Neural crest cell (in vitro differentiated cells): ENCODE measurements around the gene ATF6. TPM values are rescaled to one million over a fixed set of nuclear protein-coding genes. Genes with fewer than 3 reads are reported as not detected.
A peak's percentile ranks its signal among the peaks of the same experiment; 100 is the strongest.

ENCODE experiments used
- DNase-seq: peaks from one replicate; pipeline ENCODE4 v3.0.0; 2021; ENCODE audit warnings: low read depth, mixed read lengths, low spot score
- H3K27ac Mint-ChIP-seq: one replicate; pipeline ENCODE4 v1.8.0; 2021; ENCODE audit warnings: mild to moderate bottlenecking, mixed read lengths; ENCODE audit not compliant: unreplicated experiment
- H3K27me3 Mint-ChIP-seq: 2 replicates; pipeline ENCODE4 v1.8.0; 2021; ENCODE audit warnings: low read depth, mild to moderate bottlenecking, mixed read lengths
- H3K36me3 Mint-ChIP-seq: 2 replicates; pipeline ENCODE4 v1.8.0; 2021; ENCODE audit warnings: low read depth, mild to moderate bottlenecking, mixed read lengths
- H3K4me1 Mint-ChIP-seq: 2 replicates; pipeline ENCODE4 v1.8.0; 2021; ENCODE audit warnings: mixed read lengths
- H3K4me3 Mint-ChIP-seq: one replicate; pipeline ENCODE4 v1.8.0; 2021; ENCODE audit warnings: mild to moderate bottlenecking, mixed read lengths
- H3K9me3 Mint-ChIP-seq: 2 replicates; pipeline ENCODE4 v1.8.0; 2021; ENCODE audit warnings: mixed read lengths
- CTCF ChIP-seq: fragments of 200-600 bp; sonication (generic); conservative IDR thresholded peaks from 2 replicates; pipeline ENCODE4 v1.5.0; 2021; ENCODE audit warnings: antibody characterized with exemption, mild to moderate bottlenecking
- total RNA-seq: library from RNA; stranded (reverse); gene quantifications from 2 replicates; pipeline ENCODE4 v1.2.1, GENCODE V29; 2021

ATF6 gene
- total RNA-seq, 1 donor from 2014 or later: 17.8 TPM

GRCh38 chr1:161954050-161954449, 187.9 kb downstream of the ATF6 start:
- no peak overlapping the region for H3K4me3 Mint-ChIP-seq
- H3K27me3 Mint-ChIP-seq: no peaks in the 10 kb centered on the region
- H3K36me3 Mint-ChIP-seq: peaks cover 3% of the 10 kb centered on the region
- no peak for DNase-seq
- no peaks in the 10 kb centered on the region for H3K9me3 Mint-ChIP-seq
- H3K27ac Mint-ChIP-seq: peak overlapping the region; percentile 45
- H3K4me1 Mint-ChIP-seq: no peaks in the 10 kb centered on the region
- no peak for TF ChIP-seq CTCF

GRCh38 chr1:161954466-161954865, 188.3 kb downstream of the ATF6 start:
- Mint-ChIP-seq H3K4me3 (no peak overlapping the region), H3K9me3 (no peaks in the 10 kb centered on the region), H3K27ac (no peak overlapping the region), H3K4me1 (no peaks in the 10 kb centered on the region), H3K27me3 (no peaks in the 10 kb centered on the region), H3K36me3 (peaks cover 4% of the 10 kb centered on the region)
- TF ChIP-seq CTCF: no peak
- no peak for DNase-seq

- no peak overlapping the region for H3K4me3 Mint-ChIP-seq
- H3K27ac Mint-ChIP-seq: no peak overlapping the region
- H3K4me1 Mint-ChIP-seq: no peaks in the 10 kb centered on the region
- peaks cover 7% of the 10 kb centered on the region for H3K36me3 Mint-ChIP-seq
- no peaks in the 10 kb centered on the region for H3K9me3 Mint-ChIP-seq
- no peak for TF ChIP-seq CTCF
- H3K27me3 Mint-ChIP-seq: no peaks in the 10 kb centered on the region
- no peak for DNase-seq
Observed at GRCh38 chr1:161955606-161956005, 189.5 kb downstream of the ATF6 start.

GRCh38 chr1:161956097-161956496, 190.0 kb downstream of the ATF6 start:
- TF ChIP-seq CTCF: no peak

GRCh38 chr1:161956930-161957329, 190.8 kb downstream of the ATF6 start:
- Mint-ChIP-seq H3K27me3 (no peaks in the 10 kb centered on the region), H3K4me1 (no peaks in the 10 kb centered on the region)
- TF ChIP-seq CTCF: no peak

More at GRCh38 chr1:161956097-161956496, 190.0 kb downstream of the ATF6 start:
- Mint-ChIP-seq H3K27me3 (no peaks in the 10 kb centered on the region), H3K27ac (no peak overlapping the region), H3K36me3 (peaks cover 10% of the 10 kb centered on the region), H3K4me3 (no peak overlapping the region), H3K4me1 (no peaks in the 10 kb centered on the region), H3K9me3 (no peaks in the 10 kb centered on the region)
- no peak for DNase-seq

GRCh38 chr1:161958425-161958824, 192.3 kb downstream of the ATF6 start:
- H3K36me3 Mint-ChIP-seq: peaks cover 10% of the 10 kb centered on the region
- no peaks in the 10 kb centered on the region for H3K27me3 Mint-ChIP-seq
- no peaks in the 10 kb centered on the region for H3K9me3 Mint-ChIP-seq
- no peak overlapping the region for H3K4me3 Mint-ChIP-seq
- no peak for DNase-seq
- H3K4me1 Mint-ChIP-seq: peaks cover 7% of the 10 kb centered on the region
- no peak for TF ChIP-seq CTCF
- no peak overlapping the region for H3K27ac Mint-ChIP-seq

More at GRCh38 chr1:161956930-161957329, 190.8 kb downstream of the ATF6 start:
- H3K4me3 Mint-ChIP-seq: no peak overlapping the region
- no peak overlapping the region for H3K27ac Mint-ChIP-seq
- DNase-seq: no peak
- H3K9me3 Mint-ChIP-seq: no peaks in the 10 kb centered on the region
- peaks cover 10% of the 10 kb centered on the region for H3K36me3 Mint-ChIP-seq
